PC-3 (cell line): ENCODE data around the gene PDXK. TPM values are rescaled to one million over a fixed set of nuclear protein-coding genes. Genes with fewer than 3 reads are reported as not detected.
A peak's percentile ranks its signal among the peaks of the same experiment; 100 is the strongest.

Experiments
- ATAC-seq: fragments of 200-7000 bp; cut with Tn5 transposase; 2 replicates; pipeline ENCODE4 v1.9.1; 2020; ENCODE audit warnings: mild to moderate bottlenecking, moderate library complexity
- BruUV-seq: library from RNA; stranded (reverse); fragments of 400-500 nt; replicated peaks from 2 replicates; lab custom pipeline; 2021; lab: Mats Ljungman, UMichigan
- CTCF ChIA-PET: fragments of 300-600 bp; sonication (Branson Sonifier 250); formaldehyde crosslinking; loops from one replicate; lab custom pipeline; 2022; ENCODE audit warnings: antibody characterized with exemption; lab: Charles Lee
- POLR2A ChIA-PET: fragments of 300-600 bp; sonication (Branson Sonifier 250); formaldehyde crosslinking; loops from one replicate; lab custom pipeline; 2022; ENCODE audit warnings: antibody characterized with exemption; ENCODE audit not compliant: unreplicated experiment; lab: Charles Lee
- DNase-seq: peaks from one replicate; pipeline ENCODE4 v3.0.0-alpha.2; 2015
- H2AFZ ChIP-seq: fragments of 300-600 bp; sonication (generic); 2 replicates; pipeline ENCODE4 v1.6.0; 2016; ENCODE audit warnings: antibody characterized with exemption, low read length
- H3F3A ChIP-seq: fragments of 300-600 bp; sonication (generic); one replicate; pipeline ENCODE4 v1.6.0; 2017; ENCODE audit warnings: antibody characterized with exemption, low read length, control low read depth, mild to moderate bottlenecking; ENCODE audit not compliant: unreplicated experiment
- H3K27ac ChIP-seq: fragments of 300-600 bp; sonication (generic); 2 replicates; pipeline ENCODE4 v1.5.1; 2016; ENCODE audit warnings: mild to moderate bottlenecking, low read length
- H3K27me3 ChIP-seq: fragments of 300-600 bp; sonication (generic); 2 replicates; pipeline ENCODE4 v1.6.1; 2016; ENCODE audit warnings: low read length, mixed read lengths
- H3K36me3 ChIP-seq: fragments of 300-600 bp; sonication (generic); 2 replicates; pipeline ENCODE4 v1.6.1; 2016; ENCODE audit warnings: low read depth, mixed run types, low read length, mixed read lengths
- H3K4me1 ChIP-seq: fragments of 300-600 bp; sonication (generic); 2 replicates; pipeline ENCODE4 v1.5.1; 2016; ENCODE audit warnings: low read length; ENCODE audit not compliant: insufficient read depth
- H3K4me2 ChIP-seq: fragments of 300-600 bp; sonication (generic); 2 replicates; pipeline ENCODE4 v1.6.0; 2016; ENCODE audit warnings: low read length
- H3K4me3 ChIP-seq: fragments of 300-600 bp; sonication (generic); 2 replicates; pipeline ENCODE4 v1.5.1; 2016; ENCODE audit warnings: mild to moderate bottlenecking, low read length, mixed read lengths
- H3K79me2 ChIP-seq: fragments of 300-600 bp; sonication (generic); 2 replicates; pipeline ENCODE4 v1.6.1; 2017; ENCODE audit warnings: low read length, mixed read lengths
- H3K9ac ChIP-seq: fragments of 300-600 bp; sonication (generic); 2 replicates; pipeline ENCODE4 v1.6.0; 2016; ENCODE audit warnings: mild to moderate bottlenecking, low read length
- H3K9me2 ChIP-seq: fragments of 300-600 bp; sonication (generic); replicated peaks from 2 replicates; pipeline ENCODE4 v1.6.1; 2016; ENCODE audit warnings: mixed run types, low read length, mixed read lengths
- H3K9me3 ChIP-seq: fragments of 300-600 bp; sonication (generic); 2 replicates; pipeline ENCODE4 v1.6.1; 2016; ENCODE audit warnings: low read length, mixed read lengths
- H4K20me1 ChIP-seq: fragments of 300-600 bp; sonication (generic); 2 replicates; pipeline ENCODE4 v1.6.1; 2016; ENCODE audit warnings: low read length, mixed read lengths
- EZH2 ChIP-seq: fragments of 300-600 bp; sonication (generic); IDR thresholded peaks from one replicate; pipeline ENCODE4 v1.6.1; 2017; ENCODE audit warnings: antibody characterized with exemption, mild to moderate bottlenecking, low read length; ENCODE audit not compliant: unreplicated experiment
- EZH2phosphoT487 ChIP-seq: fragments of 300-600 bp; sonication (generic); IDR thresholded peaks from 2 replicates; pipeline ENCODE4 v1.6.1; 2018; ENCODE audit warnings: mild to moderate bottlenecking, antibody characterized with exemption, low read length, borderline replicate concordance
- intact Hi-C: fragments of 100-400 bp; cut with micrococcal nuclease; formaldehyde crosslinking; loops from 2 replicates; pipeline ENCODE4 v1.9.0; 2023
- total RNA-seq: library from RNA; depleted of rRNA; stranded (reverse); fragments of >200 nt; gene quantifications from 2 replicates; pipeline ENCODE4 v1.2.3, GENCODE V29; 2014
- TF ChIP-seq, protein P1 (sequence below): fragments of 300-600 bp; sonication (generic); conservative IDR thresholded peaks from 2 replicates; pipeline ENCODE4 v1.5.1; 2017; ENCODE audit warnings: antibody characterized with exemption, low read depth, mild to moderate bottlenecking, low read length

PDXK gene
- total RNA-seq, 1 experiment from 2014 or later, result 464 TPM

DNA sequence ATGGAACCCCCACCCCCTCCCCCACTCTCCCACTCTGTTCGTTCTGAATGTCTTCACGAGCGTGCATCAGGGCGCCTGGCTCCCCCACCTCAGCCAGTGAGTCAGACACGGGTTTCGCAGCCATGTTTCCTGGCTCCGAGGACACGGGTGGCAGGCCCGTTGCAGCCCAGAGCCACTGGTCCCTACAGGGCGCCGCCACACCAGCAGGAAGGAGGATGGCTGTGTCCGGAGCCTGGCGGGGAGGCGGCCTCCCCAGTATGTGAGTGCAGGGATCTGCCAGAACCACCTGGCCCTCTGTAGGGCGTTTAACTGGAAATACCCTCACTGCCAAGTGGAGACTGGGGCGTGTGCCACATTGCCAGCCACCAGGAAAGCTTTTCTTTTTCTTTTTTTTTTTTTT is 38.7 kb downstream of the PDXK start:
- TF ChIP-seq, protein P1, sequence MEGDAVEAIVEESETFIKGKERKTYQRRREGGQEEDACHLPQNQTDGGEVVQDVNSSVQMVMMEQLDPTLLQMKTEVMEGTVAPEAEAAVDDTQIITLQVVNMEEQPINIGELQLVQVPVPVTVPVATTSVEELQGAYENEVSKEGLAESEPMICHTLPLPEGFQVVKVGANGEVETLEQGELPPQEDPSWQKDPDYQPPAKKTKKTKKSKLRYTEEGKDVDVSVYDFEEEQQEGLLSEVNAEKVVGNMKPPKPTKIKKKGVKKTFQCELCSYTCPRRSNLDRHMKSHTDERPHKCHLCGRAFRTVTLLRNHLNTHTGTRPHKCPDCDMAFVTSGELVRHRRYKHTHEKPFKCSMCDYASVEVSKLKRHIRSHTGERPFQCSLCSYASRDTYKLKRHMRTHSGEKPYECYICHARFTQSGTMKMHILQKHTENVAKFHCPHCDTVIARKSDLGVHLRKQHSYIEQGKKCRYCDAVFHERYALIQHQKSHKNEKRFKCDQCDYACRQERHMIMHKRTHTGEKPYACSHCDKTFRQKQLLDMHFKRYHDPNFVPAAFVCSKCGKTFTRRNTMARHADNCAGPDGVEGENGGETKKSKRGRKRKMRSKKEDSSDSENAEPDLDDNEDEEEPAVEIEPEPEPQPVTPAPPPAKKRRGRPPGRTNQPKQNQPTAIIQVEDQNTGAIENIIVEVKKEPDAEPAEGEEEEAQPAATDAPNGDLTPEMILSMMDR, result no peak
- no peak for TF ChIP-seq EZH2
- intact Hi-C loops, result no loop called here
- no TSS peak for BruUV-seq
- no peak overlapping the region for H3K4me2 ChIP-seq
- H3K9me3 ChIP-seq, result no peaks in the 10 kb centered on the region
- H3K9ac ChIP-seq, result no peak overlapping the region
- DNase-seq (no peak), ATAC-seq (no peak)
- H3K27me3 ChIP-seq, result no peaks in the 10 kb centered on the region
- no peaks in the 10 kb centered on the region for H3F3A ChIP-seq
- ChIA-PET POLR2A (no interaction called here), CTCF (no interaction called here)
- no peak overlapping the region for H3K27ac ChIP-seq
- H3K4me3 ChIP-seq, result no peak overlapping the region
- peaks cover 87% of the 10 kb centered on the region for H3K36me3 ChIP-seq
- no peaks in the 10 kb centered on the region for H3K4me1 ChIP-seq
- H4K20me1 ChIP-seq, result no peaks in the 10 kb centered on the region
- no peaks in the 10 kb centered on the region for H3K9me2 ChIP-seq
- H3K79me2 ChIP-seq, result no peaks in the 10 kb centered on the region
- H2AFZ ChIP-seq, result no peak overlapping the region

GRCh38 chr21:43758111-43758641 is 39.2 kb downstream of the PDXK start:
- H3K9me3 ChIP-seq, result no peaks in the 10 kb centered on the region
- no peaks in the 10 kb centered on the region for H3K27me3 ChIP-seq
- H3K4me1 ChIP-seq, result no peaks in the 10 kb centered on the region
- no peaks in the 10 kb centered on the region for H3K9me2 ChIP-seq
- TF ChIP-seq EZH2phosphoT487 (no peak), EZH2 (no peak)
- TF ChIP-seq, protein P1, result no peak
- H3K27ac ChIP-seq, result no peak overlapping the region
- H3F3A ChIP-seq, result no peaks in the 10 kb centered on the region
- ChIA-PET CTCF (no interaction called here), POLR2A (no interaction called here)
- peaks cover 87% of the 10 kb centered on the region for H3K36me3 ChIP-seq
- H3K9ac ChIP-seq, result no peak overlapping the region
- ATAC-seq (no peak), DNase-seq (no peak)
- no peaks in the 10 kb centered on the region for H3K79me2 ChIP-seq
- intact Hi-C loops, result no loop called here
- no peak overlapping the region for H3K4me3 ChIP-seq
- no peaks in the 10 kb centered on the region for H4K20me1 ChIP-seq
- no peak overlapping the region for H2AFZ ChIP-seq
- TSS peak; percentile 7 for BruUV-seq
- H3K4me2 ChIP-seq, result no peak overlapping the region

DNA sequence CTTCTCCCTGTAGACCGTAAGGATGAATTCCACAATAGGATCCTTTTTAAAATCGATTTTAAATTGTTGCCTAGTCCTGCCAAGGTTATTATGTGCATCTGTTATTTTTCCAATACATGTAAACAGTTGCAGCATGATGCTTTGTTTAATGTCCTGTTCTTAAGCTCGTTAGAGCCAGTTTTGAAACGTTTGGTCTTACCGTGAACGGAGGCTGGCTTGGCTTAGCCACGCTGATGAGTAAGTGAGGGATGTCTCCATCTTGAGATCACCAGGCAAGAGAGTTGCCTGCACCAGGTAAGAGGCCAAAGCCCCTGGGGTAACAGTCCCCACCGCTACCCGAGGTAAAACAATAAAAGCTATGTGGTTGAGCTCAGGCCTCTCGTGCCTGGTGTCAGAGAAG is 39.9 kb downstream of the PDXK start:
- TF ChIP-seq, protein P1, result no peak
- TF ChIP-seq EZH2phosphoT487 (no peak), EZH2 (no peak)
- CTCF ChIA-PET, result no interaction called here

More for the DNA sequence above, 39.9 kb downstream of the PDXK start:
- Histone ChIP-seq H3K4me3 (no peak overlapping the region), H3K79me2 (no peaks in the 10 kb centered on the region), H3K4me2 (no peak overlapping the region), H2AFZ (no peak overlapping the region), H4K20me1 (no peaks in the 10 kb centered on the region), H3K4me1 (no peaks in the 10 kb centered on the region), H3K9me3 (no peaks in the 10 kb centered on the region), H3K27me3 (no peaks in the 10 kb centered on the region), H3K36me3 (peaks cover 83% of the 10 kb centered on the region), H3K27ac (no peak overlapping the region), H3K9me2 (no peaks in the 10 kb centered on the region), H3F3A (no peaks in the 10 kb centered on the region), H3K9ac (no peak overlapping the region)
- ATAC-seq (no peak), DNase-seq (no peak)
- no TSS peak for BruUV-seq
- POLR2A ChIA-PET, result no interaction called here
- intact Hi-C loops, result no loop called here
